GDM1 (cell line): Measurements from ENCODE around the gene PDE4D.
"Not testable (repeated sequence)": the region's sequence is repeated elsewhere in the genome, so short reads cannot be mapped to it uniquely, and the experiment has no call there.

Experiments
- DNase-seq: peaks from one replicate; lab custom pipeline; 2025; lab: John Stamatoyannopoulos, UW

PDE4D gene

GRCh38 chr5:59703789-59704188, 189.7 kb downstream of the PDE4D start:
- no peak for DNase-seq

DNA sequence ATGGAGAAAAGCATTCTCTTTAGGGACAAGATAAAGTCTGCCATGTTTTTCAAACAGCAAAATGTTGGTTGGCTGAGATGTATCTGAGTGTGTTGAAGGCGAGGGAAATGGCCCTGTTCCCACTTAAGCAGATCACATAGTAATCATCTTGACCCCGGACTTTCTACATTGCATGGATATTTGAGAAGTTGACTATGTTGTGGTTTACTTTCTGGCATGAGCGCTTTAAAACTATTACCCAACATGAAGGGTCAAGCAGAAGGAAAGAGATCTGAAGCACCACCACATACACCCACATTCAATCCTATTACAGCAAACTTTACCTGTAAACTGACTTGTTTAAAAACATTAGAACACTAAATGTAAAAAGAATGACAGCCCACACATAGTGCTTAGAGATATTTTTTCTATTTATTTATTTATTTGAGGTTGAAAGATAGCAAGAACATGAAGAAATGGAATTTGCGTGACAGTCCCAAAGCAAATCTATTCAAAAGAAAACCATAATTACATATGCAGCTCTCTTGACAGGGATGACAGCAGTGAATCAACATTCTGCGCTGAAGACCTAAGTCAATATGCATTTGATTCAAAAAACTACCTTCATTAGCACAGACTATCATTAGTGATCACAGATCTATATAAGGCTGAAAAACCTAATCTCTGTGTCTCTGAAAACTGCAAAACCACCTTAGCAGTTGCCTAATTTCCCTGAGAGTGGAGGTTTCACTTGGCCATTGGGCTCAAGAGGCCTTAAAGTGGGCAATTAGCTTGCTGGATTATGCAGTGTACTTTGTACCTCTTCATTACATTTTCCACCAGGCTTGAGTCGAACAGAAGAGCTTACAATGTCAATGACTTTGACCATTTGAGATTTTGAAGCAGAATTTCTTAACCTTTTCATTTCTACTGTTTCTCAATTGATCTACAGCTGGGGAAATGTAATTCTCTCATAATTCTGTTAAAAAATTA, 195.0 kb downstream of the PDE4D start:
- no peak for DNase-seq

DNA sequence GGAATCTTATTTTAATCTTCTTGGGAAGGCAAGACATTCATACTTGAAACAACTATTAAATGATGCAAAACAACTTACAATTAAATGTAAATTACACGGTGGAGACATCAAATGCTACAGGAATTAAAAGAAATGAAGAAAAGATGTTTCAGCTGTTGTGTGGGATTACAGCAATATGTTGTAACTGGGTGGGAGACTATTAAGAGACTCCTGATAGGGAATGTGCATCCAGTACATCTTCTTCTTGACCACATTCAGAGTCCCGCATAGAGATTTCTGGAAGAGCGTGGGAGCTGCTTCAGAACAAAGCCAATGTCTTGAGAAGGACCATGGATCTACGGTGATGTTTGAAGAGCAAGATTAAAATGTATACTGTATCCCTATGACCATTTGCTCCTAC, 199.1 kb downstream of the PDE4D start:
- DNase-seq = no peak

DNA sequence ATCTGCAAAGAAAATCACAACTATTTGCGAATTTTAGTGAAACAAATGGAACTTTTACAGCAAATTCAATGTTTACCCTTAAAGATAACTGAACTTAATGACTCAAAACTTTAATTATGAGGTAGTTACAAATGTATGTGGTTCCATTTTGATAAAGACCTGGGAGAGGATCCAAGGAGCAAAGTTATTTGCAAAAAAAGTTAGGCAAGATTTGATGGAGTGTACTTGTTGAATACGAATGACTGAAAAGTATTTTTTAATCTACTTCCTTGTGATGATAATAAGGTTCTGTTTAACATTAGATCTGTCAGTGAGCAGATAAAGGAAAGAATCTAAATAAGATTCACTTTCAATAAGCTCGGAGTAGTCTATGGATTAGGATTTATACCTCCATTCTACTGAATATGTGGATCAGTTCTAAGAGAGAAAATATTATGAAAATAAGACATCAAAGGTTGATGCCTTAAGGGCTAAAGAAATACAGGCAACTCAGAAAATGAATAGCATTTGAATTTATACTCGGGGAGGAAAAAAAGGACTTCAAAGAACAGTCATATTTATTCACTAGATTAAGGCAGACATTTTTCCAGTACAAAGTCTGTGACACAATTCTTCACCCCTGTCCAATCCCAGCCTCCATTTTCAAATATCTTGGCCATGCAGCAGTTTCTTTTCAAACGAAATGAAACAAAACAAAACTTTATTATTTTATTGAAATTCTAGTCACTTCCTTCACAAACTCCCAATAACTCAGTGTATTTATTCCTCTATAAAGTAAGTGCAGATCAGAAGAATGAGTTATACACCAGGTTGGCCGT, 199.8 kb downstream of the PDE4D start:
- DNase-seq = no peak

GRCh38 chr5:59685793-59686192, 207.7 kb downstream of the PDE4D start:
- no peak for DNase-seq

DNA sequence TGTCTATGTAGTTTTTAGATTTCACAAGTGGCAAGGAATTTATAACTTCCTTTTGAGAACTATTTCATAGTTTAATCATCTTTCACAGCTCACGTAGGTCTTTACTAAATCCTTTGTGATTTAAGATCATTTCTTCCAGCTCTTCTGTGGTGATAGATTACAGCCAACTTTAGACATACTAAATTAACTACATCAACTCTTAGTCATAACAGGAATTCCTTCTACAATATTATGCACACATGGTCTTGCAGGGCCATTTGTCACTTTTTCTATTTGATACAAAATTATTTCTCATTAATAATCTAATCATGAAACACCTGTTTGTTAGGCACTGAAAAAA, 208.4 kb downstream of the PDE4D start:
- DNase-seq = no peak

DNA sequence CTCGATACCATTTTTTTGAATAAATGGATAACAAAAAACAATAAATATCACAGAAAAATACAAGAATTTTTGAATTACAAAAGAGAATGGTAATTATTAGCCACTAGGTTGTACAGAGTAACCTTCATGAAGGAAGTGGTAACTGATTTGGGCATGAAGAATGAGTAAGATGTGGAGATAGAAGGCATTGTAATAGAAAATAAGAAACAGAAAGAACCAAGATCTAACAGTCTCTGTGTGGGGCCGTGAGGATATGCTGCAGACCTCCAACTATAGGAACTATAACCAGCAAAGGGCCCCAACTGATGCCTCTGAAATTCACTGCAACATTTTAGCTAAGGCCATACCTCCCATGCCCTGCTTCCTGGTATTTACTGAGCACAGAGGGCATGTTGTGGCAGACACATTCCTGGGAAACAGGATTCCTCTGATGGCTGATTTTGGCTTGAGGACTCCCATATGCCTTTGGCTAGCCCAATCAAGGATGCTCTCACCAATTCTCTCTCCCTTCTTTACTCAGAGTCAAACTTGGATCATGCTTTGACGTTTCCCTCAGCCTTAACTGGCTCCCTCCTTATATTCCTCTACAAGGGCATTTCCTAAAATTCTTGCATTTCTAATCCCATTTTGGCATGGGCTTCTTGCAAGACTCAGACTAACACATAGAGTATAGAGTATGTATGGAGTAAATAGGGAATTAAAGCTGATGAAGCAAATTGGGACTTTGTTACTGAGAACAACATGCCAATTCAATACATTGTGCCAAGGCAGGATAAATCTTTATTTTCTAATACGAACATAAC, 208.9 kb downstream of the PDE4D start:
- DNase-seq = no peak

DNA sequence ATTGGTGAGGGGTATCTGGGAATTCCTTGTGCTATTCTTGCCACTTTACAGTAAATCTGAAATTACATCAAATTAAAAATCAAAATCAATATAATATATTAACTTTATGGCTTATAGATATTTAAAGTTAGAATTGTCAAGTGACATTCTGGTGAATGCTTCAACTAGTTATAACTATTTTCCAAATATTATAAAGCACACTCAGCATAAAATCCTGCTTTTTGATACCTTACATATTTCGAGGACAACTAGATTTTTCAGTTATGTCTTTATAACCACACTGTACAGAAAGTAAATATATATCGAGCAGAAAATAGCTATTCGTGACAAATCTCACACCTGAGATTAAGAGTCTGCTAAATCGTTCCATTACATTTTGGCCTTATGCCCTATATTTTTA, 210.2 kb downstream of the PDE4D start:
- DNase-seq = no peak

DNA sequence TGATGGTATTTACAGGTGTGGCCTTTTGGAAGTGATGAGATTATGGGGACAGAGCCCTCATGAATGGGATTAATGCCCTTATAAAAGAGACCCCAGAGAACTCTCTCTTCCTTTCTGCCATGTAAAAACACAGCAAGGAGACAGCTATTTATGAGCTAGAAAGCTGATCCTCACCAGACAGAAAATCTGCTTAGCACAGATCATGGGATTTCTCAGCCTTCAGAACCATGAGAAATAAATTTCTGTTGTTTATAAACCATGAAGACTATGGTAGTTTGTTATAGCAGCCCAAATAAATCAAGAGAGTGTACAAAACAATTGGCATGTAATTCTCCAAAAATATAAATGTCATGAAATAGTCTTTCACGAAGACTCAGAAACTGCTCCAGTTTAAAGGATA, 211.0 kb downstream of the PDE4D start:
- DNase-seq = no peak

GRCh38 chr5:59678943-59679342, 214.6 kb downstream of the PDE4D start:
- no peak for DNase-seq

- DNase-seq = no peak
Observed at GRCh38 chr5:59674763-59675162, 218.8 kb downstream of the PDE4D start.

DNA sequence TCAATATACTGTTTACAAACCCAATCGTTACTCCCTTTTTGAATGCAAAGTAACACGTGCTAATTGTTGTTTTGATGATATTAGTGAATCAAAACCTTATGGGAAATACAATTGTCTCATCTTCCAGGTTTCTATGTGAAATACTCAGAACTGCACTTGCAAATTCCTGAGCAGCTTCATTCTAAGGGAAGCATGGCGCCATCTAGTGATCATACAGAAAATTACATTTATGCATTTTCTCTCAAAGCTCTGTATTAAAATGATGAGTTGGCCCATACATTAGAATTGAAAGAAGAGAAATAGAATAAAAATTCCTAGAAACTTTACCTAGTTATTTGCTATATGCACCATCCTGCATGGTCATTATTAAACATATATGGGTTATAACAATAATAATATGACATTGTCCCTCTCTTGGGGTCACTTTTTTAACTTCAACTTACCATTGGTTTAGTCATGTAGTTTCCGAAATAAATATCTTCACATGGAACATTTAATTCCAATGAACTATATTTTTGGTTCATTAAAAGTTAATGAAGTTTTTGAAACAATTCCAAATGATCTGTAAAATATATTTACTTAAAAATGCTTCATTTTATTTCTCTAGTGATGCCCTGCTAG, 220.0 kb downstream of the PDE4D start:
- DNase-seq = peak; percentile 15

GRCh38 chr5:59666440-59667068, 227.0 kb downstream of the PDE4D start:
- no peak for DNase-seq

DNA sequence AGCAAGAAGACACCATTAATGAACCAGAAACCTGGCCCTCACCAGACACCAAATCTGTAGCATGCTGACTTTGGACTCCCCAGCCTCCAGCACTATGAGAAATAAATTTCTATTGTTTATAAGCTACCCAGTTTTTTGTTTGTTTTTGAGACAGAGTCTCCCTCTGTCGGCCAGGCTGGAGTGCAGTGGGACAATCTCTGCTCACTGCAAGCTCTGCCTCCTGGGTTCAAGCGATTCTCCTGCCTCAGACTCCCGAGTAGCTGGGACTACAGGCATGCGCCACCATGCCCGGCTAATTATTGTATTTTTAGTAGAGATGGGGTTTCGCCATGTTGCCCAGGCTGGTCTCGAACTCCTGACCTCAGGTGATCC, 227.7 kb downstream of the PDE4D start:
- DNase-seq = not testable (repeated sequence)

DNA sequence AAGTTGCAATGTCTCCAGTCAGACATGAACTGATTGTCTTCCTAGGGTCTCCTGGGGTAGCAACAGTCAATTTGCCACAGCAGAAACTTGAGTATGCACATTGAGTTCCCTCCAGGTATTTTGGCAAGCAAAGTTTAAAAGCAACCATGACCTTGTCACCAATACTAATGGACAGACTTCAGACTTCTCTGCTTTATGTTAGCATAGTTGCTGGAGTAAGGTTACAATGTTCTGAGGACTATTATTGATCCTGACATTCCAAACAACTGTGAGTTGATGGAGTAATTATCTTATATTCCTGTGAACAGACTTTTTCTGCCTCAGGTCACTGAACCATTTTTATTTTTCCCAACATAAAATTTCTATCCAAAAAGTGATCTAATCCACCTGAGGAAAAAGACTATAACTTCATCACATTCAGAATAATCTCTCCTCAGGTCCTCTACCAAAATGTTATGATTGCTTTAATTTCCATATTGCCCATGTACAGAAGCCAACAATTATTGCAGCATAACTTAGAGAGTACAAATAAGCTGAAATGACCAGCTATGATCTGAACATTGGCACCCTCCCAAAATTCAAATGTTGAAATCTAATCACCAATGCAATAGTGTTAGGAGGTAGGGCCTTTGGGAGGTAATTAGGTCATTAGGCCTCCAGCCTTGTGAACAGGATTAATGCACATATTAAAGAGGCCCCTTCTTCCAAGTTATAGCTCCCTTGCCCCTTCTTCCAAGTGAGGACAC, 228.3 kb downstream of the PDE4D start:
- no peak for DNase-seq

- no peak for DNase-seq
Observed at GRCh38 chr5:59661954-59662615, 231.4 kb downstream of the PDE4D start.

- no peak for DNase-seq
Observed at GRCh38 chr5:59661311-59661710, 232.2 kb downstream of the PDE4D start.

DNA sequence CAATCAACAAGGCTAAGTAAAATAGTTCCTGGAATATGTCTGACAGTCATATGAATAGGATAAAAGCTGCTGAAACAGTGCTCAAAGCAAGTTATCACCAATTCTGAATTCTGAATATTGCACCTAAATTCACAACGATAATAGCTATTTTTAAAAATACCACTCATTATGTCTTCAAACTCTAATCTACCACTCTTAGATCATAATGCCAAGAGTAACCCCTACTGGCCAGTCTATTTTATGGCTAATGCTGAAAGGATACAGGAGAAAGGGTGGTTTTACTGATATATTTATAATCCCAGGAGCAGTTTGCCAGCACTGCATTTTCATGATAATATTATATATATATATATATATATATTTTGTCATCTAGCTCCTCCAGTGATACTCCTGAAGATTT, 232.8 kb downstream of the PDE4D start:
- peak; percentile 26 for DNase-seq

- peak; percentile 85 for DNase-seq
Observed at GRCh38 chr5:59656351-59657254, 236.9 kb downstream of the PDE4D start.
